Mesothelial cell of epicardium (in vitro differentiated cells): ENCODE results near the gene MYO6. TPM values are rescaled to one million over a fixed set of nuclear protein-coding genes. Genes with fewer than 3 reads are reported as not detected.
A peak's percentile ranks its signal among the peaks of the same experiment; 100 is the strongest.

ENCODE experiments used
- DNase-seq, 2 experiments: peaks; one replicate each; pipeline ENCODE4 v3.0.0; 2021; ENCODE audit warnings: low spot score in 2 of 2; ENCODE audit not compliant: unreplicated experiment in 2 of 2
- H3K27ac Mint-ChIP-seq: 2 replicates; pipeline ENCODE4 v1.8.0; 2021; ENCODE audit warnings: mixed read lengths
- H3K27me3 Mint-ChIP-seq: 2 replicates; pipeline ENCODE4 v1.8.0; 2021; ENCODE audit warnings: low read depth, mixed read lengths
- H3K36me3 Mint-ChIP-seq: 2 replicates; pipeline ENCODE4 v1.8.0; 2021; ENCODE audit warnings: mixed read lengths
- H3K4me1 Mint-ChIP-seq: 2 replicates; pipeline ENCODE4 v1.8.0; 2021; ENCODE audit warnings: mixed read lengths
- H3K4me3 Mint-ChIP-seq: 2 replicates; pipeline ENCODE4 v1.8.0; 2021; ENCODE audit warnings: mild to moderate bottlenecking, moderate library complexity, mixed read lengths
- H3K9me3 Mint-ChIP-seq: 2 replicates; pipeline ENCODE4 v1.8.0; 2021; ENCODE audit warnings: mixed read lengths
- CTCF ChIP-seq: fragments of 200-600 bp; sonication (generic); IDR thresholded peaks from one replicate; pipeline ENCODE4 v1.5.0; 2021; ENCODE audit warnings: antibody characterized with exemption; ENCODE audit not compliant: unreplicated experiment
- total RNA-seq: library from RNA; stranded (reverse); gene quantifications from 3 replicates; pipeline ENCODE4 v1.2.1, GENCODE V29; 2021

Gene MYO6
- total RNA-seq, 1 donor from 2014 or later, result 70.0 TPM

DNA sequence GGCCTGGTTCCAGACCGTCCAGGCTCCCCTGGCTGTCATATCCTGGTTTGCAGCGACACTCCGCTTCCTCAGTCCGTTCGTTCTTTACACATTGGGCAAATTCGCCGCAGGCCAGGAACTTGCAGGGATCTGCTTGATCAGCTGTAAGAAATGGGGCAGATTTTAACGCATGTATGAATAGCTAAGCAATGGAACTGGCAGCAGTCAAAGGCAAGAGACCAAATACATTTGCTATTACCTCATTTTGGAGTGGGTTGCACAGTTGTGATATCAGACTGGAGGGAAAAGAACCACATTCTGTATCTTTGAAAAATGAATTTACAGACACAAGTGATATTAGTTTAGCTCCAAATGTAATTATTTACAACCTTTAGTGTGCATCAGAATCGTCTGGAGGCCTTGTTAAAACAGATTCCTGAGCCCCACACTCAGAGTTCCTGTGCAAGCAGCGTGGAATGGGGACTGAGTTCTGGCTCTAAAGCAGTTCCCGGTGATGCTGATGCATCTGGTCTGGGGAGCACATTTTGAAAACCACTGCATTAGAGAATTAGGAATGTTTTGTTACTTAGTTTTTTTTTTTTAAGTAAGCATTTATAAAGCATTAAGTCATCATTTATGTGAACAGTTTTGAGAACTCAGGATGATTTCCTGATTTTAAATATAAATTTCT is 182.1 kb downstream of the MYO6 start:
- Mint-ChIP-seq H3K27ac (no peak overlapping the region), H3K9me3 (no peaks in the 10 kb centered on the region), H3K4me1 (peaks cover 6% of the 10 kb centered on the region), H3K27me3 (peaks cover 2% of the 10 kb centered on the region), H3K36me3 (no peaks in the 10 kb centered on the region), H3K4me3 (no peak overlapping the region)
- no peak for TF ChIP-seq CTCF
- DNase-seq, result no peak

- Mint-ChIP-seq H3K36me3 (no peaks in the 10 kb centered on the region), H3K4me3 (no peak overlapping the region), H3K27ac (no peak overlapping the region), H3K27me3 (peaks cover 4% of the 10 kb centered on the region), H3K9me3 (no peaks in the 10 kb centered on the region), H3K4me1 (peaks cover 10% of the 10 kb centered on the region)
- peak; percentile 53 for TF ChIP-seq CTCF
- peak in 1 of 2 experiments; percentile 68 for DNase-seq
Observed at GRCh38 chr6:75932067-75932466, 183.0 kb downstream of the MYO6 start.

- H3K4me1 Mint-ChIP-seq, result peaks cover 19% of the 10 kb centered on the region
Observed at GRCh38 chr6:75933387-75933975, 184.4 kb downstream of the MYO6 start.

DNA sequence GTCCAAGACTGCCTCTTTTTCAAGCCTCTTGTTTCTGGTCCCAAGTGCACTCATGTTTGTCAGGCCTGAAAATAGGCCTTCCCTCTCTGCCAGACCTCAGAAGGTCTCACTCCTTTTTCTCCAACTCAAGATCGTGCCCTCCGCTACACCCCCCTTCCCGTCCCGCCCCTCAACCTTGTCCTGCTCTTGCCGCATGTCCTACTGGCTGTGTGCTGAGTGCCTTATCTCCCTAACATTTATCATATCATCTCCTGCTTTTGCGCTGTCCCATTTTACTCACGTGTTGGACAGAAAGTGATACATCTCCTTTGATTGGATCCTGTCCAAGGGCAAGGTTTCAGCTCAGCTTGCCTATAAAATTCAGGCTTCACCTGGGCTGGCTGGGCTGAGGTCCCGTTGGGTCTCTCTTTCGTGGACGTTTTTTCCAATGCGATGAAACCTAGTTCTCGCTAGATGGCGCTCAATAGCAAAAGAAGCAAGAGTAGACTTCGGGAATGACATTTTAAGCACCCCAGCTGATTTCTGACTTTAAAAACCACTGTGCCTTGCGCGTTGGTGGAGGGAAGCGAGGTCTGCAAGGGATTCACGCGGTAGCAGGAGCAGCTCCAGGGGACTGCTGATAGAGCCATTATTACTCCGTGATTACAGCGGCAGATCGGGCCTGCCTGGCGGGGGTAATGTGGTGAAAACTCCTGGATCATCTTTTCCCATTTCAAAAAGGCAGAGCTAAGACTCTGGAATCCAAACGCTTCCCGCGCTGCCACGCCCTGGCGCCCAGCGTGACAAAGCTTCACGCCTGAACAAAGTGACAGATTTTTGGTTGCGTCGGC is 185.8 kb downstream of the MYO6 start:
- Mint-ChIP-seq H3K27me3 (peaks cover 4% of the 10 kb centered on the region), H3K4me3 (peak overlapping the region; percentile 66), H3K36me3 (no peaks in the 10 kb centered on the region), H3K4me1 (peaks cover 20% of the 10 kb centered on the region), H3K27ac (no peak overlapping the region), H3K9me3 (no peaks in the 10 kb centered on the region)
- DNase-seq, result peak in 1 of 2 experiments; percentile 50
- TF ChIP-seq CTCF, result peak; percentile 72

More at GRCh38 chr6:75933387-75933975, 184.4 kb downstream of the MYO6 start:
- DNase-seq, result no peak
- H3K36me3 Mint-ChIP-seq, result no peaks in the 10 kb centered on the region
- no peaks in the 10 kb centered on the region for H3K9me3 Mint-ChIP-seq
- TF ChIP-seq CTCF, result no peak
- H3K4me3 Mint-ChIP-seq, result no peak overlapping the region
- H3K27ac Mint-ChIP-seq, result no peak overlapping the region
- peaks cover 4% of the 10 kb centered on the region for H3K27me3 Mint-ChIP-seq

DNA sequence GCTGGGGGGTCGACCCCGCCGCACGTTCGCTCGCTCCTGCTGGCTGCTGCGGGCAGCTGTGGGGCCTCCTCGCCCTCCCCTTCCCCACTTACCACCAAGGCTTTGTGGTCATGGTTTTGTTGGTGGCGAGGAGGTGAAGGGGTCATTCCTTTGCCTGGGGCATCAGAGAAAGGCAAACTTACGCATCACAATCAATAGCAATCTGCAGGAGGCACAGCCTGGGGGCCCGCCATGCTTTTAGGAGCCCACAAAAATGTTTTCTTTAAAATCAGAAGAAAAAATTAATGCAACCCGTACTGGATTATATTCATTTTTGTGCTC is 186.4 kb downstream of the MYO6 start:
- no peak for TF ChIP-seq CTCF
- peaks cover 4% of the 10 kb centered on the region for H3K27me3 Mint-ChIP-seq
- DNase-seq, result no peak
- H3K36me3 Mint-ChIP-seq, result no peaks in the 10 kb centered on the region
- no peaks in the 10 kb centered on the region for H3K9me3 Mint-ChIP-seq
- H3K4me1 Mint-ChIP-seq, result peaks cover 23% of the 10 kb centered on the region
- peak overlapping the region; percentile 66 for H3K4me3 Mint-ChIP-seq
- H3K27ac Mint-ChIP-seq, result no peak overlapping the region
